Immature natural killer cell (primary cell): ENCODE measurements around the gene CASZ1. TPM values are rescaled to one million over a fixed set of nuclear protein-coding genes. Genes with fewer than 3 reads are reported as not detected.

ENCODE experiments used
- DNase-seq, 3 donors: peaks; one replicate each; pipeline ENCODE4 v3.0.0; 2022; ENCODE audit warnings: mixed read lengths in 1 of 3
- H3K27ac Mint-ChIP-seq, 6 donors: one replicate each; pipeline ENCODE4 v1.8.0; 2020; ENCODE audit warnings: mixed read lengths in 6 of 6, mild to moderate bottlenecking in 5 of 6, inconsistent platforms in 4 of 6, moderate library complexity in 3 of 6
- H3K27me3 Mint-ChIP-seq, 3 donors: one replicate each; pipeline ENCODE4 v1.8.0; 2020 to 2021; ENCODE audit warnings: low read depth in 3 of 3, mild to moderate bottlenecking in 3 of 3, mixed read lengths in 3 of 3, moderate library complexity in 3 of 3, inconsistent platforms in 1 of 3
- H3K36me3 Mint-ChIP-seq, 3 donors: one replicate each; pipeline ENCODE4 v1.8.0; 2020; ENCODE audit warnings: mixed read lengths in 3 of 3, inconsistent platforms in 2 of 3, mild to moderate bottlenecking in 2 of 3
- H3K4me1 Mint-ChIP-seq, 2 donors: one replicate each; pipeline ENCODE4 v1.8.0; 2020; ENCODE audit warnings: inconsistent platforms in 2 of 2, mild to moderate bottlenecking in 2 of 2, mixed read lengths in 2 of 2, moderate library complexity in 1 of 2
- H3K4me3 Mint-ChIP-seq, 5 donors: one replicate each; pipeline ENCODE4 v1.8.0; 2020; ENCODE audit warnings: mild to moderate bottlenecking in 5 of 5, mixed read lengths in 5 of 5, inconsistent platforms in 3 of 5, moderate library complexity in 3 of 5
- H3K9me3 Mint-ChIP-seq, 6 donors: one replicate each; pipeline ENCODE4 v1.8.0; 2020; ENCODE audit warnings: mild to moderate bottlenecking in 6 of 6, mixed read lengths in 6 of 6, inconsistent platforms in 4 of 6, moderate library complexity in 3 of 6
- polyA plus RNA-seq, 3 donors: library from polyadenylated mRNA; unstranded; fragments of 300-500 nt; fragmentation: Illumina TruSeq; gene quantifications; one replicate each; pipeline ENCODE4 v1.2.3, GENCODE V29; 2021

CASZ1 gene
- polyA plus RNA-seq, 3 donors from 2014 or later, result 1.0 to 6.5 (median 1.9) TPM

- Mint-ChIP-seq H3K27me3 (peaks cover 0 to 1% (median 0%) of the 10 kb centered on the region in 3 donors), H3K27ac (no peak overlapping the region), H3K36me3 (no peaks in the 10 kb centered on the region), H3K9me3 (no peaks in the 10 kb centered on the region), H3K4me3 (no peak overlapping the region), H3K4me1 (no peaks in the 10 kb centered on the region)
- no peak for DNase-seq
Measured at GRCh38 chr1:10815858-10816195, 19.4 kb upstream of the CASZ1 start.

GRCh38 chr1:10814976-10815857 lies 18.8 kb upstream of the CASZ1 start:
- DNase-seq, result no peak
- no peaks in the 10 kb centered on the region for H3K36me3 Mint-ChIP-seq
- no peaks in the 10 kb centered on the region for H3K4me1 Mint-ChIP-seq
- peaks cover 0 to 1% (median 0%) of the 10 kb centered on the region in 3 donors for H3K27me3 Mint-ChIP-seq
- H3K4me3 Mint-ChIP-seq, result no peak overlapping the region
- no peaks in the 10 kb centered on the region for H3K9me3 Mint-ChIP-seq
- no peak overlapping the region for H3K27ac Mint-ChIP-seq

GRCh38 chr1:10814312-10814711 lies 17.9 kb upstream of the CASZ1 start:
- Mint-ChIP-seq H3K4me1 (no peaks in the 10 kb centered on the region), H3K36me3 (no peaks in the 10 kb centered on the region), H3K27me3 (peaks cover 0 to 1% (median 0%) of the 10 kb centered on the region in 3 donors), H3K4me3 (no peak overlapping the region), H3K27ac (no peak overlapping the region), H3K9me3 (no peaks in the 10 kb centered on the region)
- no peak for DNase-seq

GRCh38 chr1:10813799-10814198 lies 17.4 kb upstream of the CASZ1 start:
- no peaks in the 10 kb centered on the region for H3K4me1 Mint-ChIP-seq
- no peak for DNase-seq
- H3K9me3 Mint-ChIP-seq, result no peaks in the 10 kb centered on the region
- no peak overlapping the region for H3K4me3 Mint-ChIP-seq
- H3K27ac Mint-ChIP-seq, result no peak overlapping the region
- H3K27me3 Mint-ChIP-seq, result peaks cover under 1 to 3% (median 2%) of the 10 kb centered on the region in 3 donors
- H3K36me3 Mint-ChIP-seq, result no peaks in the 10 kb centered on the region

- H3K4me1 Mint-ChIP-seq, result no peaks in the 10 kb centered on the region
- no peak for DNase-seq
- H3K4me3 Mint-ChIP-seq, result no peak overlapping the region
- no peaks in the 10 kb centered on the region for H3K36me3 Mint-ChIP-seq
- peaks cover 5% of the 10 kb centered on the region in 3 donors for H3K27me3 Mint-ChIP-seq
- no peaks in the 10 kb centered on the region for H3K9me3 Mint-ChIP-seq
- no peak overlapping the region for H3K27ac Mint-ChIP-seq
Measured at GRCh38 chr1:10812387-10812915, 16.0 kb upstream of the CASZ1 start.

- Mint-ChIP-seq H3K4me3 (no peak overlapping the region), H3K27me3 (peaks cover 5 to 10% (median 5%) of the 10 kb centered on the region in 3 donors), H3K9me3 (no peaks in the 10 kb centered on the region), H3K27ac (no peak overlapping the region), H3K4me1 (no peaks in the 10 kb centered on the region), H3K36me3 (no peaks in the 10 kb centered on the region)
- DNase-seq, result no peak
Measured at GRCh38 chr1:10808441-10808840, 12.0 kb upstream of the CASZ1 start.

GRCh38 chr1:10806966-10807365 lies 10.5 kb upstream of the CASZ1 start:
- Mint-ChIP-seq H3K4me3 (no peak overlapping the region), H3K27me3 (peaks cover 5 to 10% (median 5%) of the 10 kb centered on the region in 3 donors), H3K36me3 (no peaks in the 10 kb centered on the region), H3K9me3 (no peaks in the 10 kb centered on the region), H3K27ac (no peak overlapping the region), H3K4me1 (no peaks in the 10 kb centered on the region)
- DNase-seq, result no peak

- no peak for DNase-seq
- Mint-ChIP-seq H3K4me3 (no peak overlapping the region), H3K4me1 (no peaks in the 10 kb centered on the region), H3K27ac (no peak overlapping the region), H3K9me3 (no peaks in the 10 kb centered on the region), H3K27me3 (peaks cover 7 to 11% (median 10%) of the 10 kb centered on the region in 3 donors), H3K36me3 (no peaks in the 10 kb centered on the region)
Measured at GRCh38 chr1:10803971-10804820, 7.8 kb upstream of the CASZ1 start.

GRCh38 chr1:10802944-10803715 lies 6.7 kb upstream of the CASZ1 start:
- Mint-ChIP-seq H3K27ac (no peak overlapping the region), H3K27me3 (peaks cover 2 to 8% (median 4%) of the 10 kb centered on the region in 3 donors)

GRCh38 chr1:10800778-10801177 lies 4.3 kb upstream of the CASZ1 start:
- Mint-ChIP-seq H3K27ac (no peak overlapping the region), H3K36me3 (no peaks in the 10 kb centered on the region), H3K27me3 (peaks cover 5 to 10% (median 8%) of the 10 kb centered on the region in 3 donors), H3K9me3 (no peaks in the 10 kb centered on the region), H3K4me3 (no peak overlapping the region), H3K4me1 (no peaks in the 10 kb centered on the region)
- no peak for DNase-seq

More at GRCh38 chr1:10802944-10803715, 6.7 kb upstream of the CASZ1 start:
- no peak for DNase-seq
- H3K9me3 Mint-ChIP-seq, result no peaks in the 10 kb centered on the region
- no peaks in the 10 kb centered on the region for H3K36me3 Mint-ChIP-seq
- no peaks in the 10 kb centered on the region for H3K4me1 Mint-ChIP-seq
- no peak overlapping the region for H3K4me3 Mint-ChIP-seq

- DNase-seq, result no peak
- Mint-ChIP-seq H3K27ac (no peak overlapping the region), H3K9me3 (no peaks in the 10 kb centered on the region), H3K36me3 (no peaks in the 10 kb centered on the region), H3K4me1 (peaks cover 0 to 2% of the 10 kb centered on the region in 2 donors), H3K27me3 (peaks cover 6 to 9% (median 8%) of the 10 kb centered on the region in 3 donors), H3K4me3 (peak overlapping the region in 1 of 5 donors; percentile 21)
Measured at GRCh38 chr1:10799726-10800125, 3.3 kb upstream of the CASZ1 start.

GRCh38 chr1:10795276-10796021 lies 997 bp downstream of the CASZ1 start:
- H3K36me3 Mint-ChIP-seq, result no peaks in the 10 kb centered on the region
- DNase-seq, result no peak
- peak overlapping the region in 4 of 5 donors; percentile 50 to 67 (median 64) for H3K4me3 Mint-ChIP-seq
- peaks cover 6 to 11% of the 10 kb centered on the region in 2 donors for H3K4me1 Mint-ChIP-seq
- H3K27me3 Mint-ChIP-seq, result peaks cover 6 to 13% (median 10%) of the 10 kb centered on the region in 3 donors
- peaks cover 0 to 2% (median 0%) of the 10 kb centered on the region in 6 donors for H3K9me3 Mint-ChIP-seq
- no peak overlapping the region for H3K27ac Mint-ChIP-seq
